Measurements from ENCODE around the gene FBXL19. TPM values are rescaled to one million over a fixed set of nuclear protein-coding genes. Genes with fewer than 3 reads are reported as not detected.
A peak's percentile ranks its signal among the peaks of the same experiment; 100 is the strongest.
"Not testable (repeated sequence)": the region's sequence is repeated elsewhere in the genome, so short reads cannot be mapped to it uniquely, and the experiment has no call there.

FBXL19 gene
- polyA plus RNA-seq (ENCODE audit: insufficient read length): 10.3 TPM

GRCh38 chr16:30923554-30924075 is at the start of gene FBXL19:
Gene FBXL19, plus strand, starts transcription at chr16:30923572. Its CDS starts 2,183 bp downstream, at chr16:30925755.
- DNase-seq: no peak

DNA sequence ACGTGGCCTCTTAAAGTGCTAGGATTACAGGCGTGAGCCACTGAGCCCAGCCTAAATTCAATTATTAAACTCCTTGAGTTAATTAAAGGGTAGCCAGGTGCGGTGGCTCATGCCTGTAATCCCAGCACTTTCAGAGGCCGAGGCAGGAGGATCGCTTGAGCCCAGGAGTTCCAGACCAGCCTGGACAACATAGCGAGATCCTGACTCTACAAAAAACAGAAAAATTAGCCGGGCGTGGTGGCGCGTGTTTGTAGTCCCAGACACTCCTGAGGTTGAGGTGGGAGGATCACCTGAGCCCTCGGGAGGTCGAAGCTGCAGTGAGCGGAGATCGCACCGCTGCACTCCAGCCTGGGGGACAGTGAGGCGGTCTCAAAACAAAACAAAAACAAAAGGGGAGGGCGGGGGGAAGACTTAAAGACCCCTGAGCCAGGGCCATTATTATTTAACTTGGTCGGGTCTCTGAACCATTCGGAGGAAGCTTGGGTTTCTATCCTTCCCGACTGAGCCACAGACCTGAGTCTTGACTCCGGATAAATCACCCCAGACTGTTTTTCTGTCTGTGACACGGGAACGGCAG is 49.0 kb upstream of the FBXL19 start:
- DNase-seq: no peak

DNA sequence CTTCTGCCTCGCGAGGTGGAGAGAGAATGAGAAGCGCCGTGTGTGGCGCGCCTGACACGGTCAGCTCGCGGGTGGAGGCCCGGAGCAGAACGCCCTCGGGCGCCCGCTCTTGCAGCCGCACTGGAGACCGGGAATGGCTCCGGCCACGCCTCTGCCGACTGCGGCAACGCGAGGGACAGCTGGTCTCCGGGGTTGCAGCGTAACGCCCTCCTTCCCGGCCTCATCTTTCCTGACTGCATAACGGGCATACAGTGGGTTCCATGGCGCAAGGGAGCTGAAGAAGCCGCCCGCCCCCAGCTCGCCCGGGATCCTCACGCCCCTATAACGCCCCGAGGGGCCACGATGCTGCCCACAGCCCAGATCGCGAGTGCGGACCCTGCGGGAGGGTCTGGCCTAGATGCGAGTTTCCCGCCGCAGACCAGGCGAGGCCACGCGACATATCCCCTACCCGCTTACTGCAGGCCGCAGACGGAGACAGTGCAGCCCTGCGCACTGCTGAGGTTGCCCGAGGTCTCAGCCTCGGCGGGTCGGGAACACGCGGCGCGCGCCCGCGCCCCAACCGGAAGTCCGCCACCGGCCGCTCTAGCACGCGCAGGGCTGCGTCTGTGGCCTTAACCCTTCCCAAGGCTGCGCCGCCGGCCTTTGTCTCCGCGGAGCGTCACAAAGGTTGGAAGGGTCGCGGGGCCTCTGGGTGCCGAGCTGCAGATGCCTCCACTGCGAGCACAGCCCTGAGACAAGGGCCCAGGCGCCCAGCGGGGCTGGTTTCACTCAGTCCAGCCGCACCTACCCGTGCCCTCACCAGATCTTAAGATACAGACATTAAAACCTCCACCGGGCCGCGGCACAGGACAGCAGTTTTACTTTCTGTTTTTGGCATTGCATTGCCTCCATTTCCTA is 48.3 kb upstream of the FBXL19 start:
- DNase-seq: peak; percentile 94

GRCh38 chr16:30875871-30876801 is 47.2 kb upstream of the FBXL19 start:
- DNase-seq: no peak

DNA sequence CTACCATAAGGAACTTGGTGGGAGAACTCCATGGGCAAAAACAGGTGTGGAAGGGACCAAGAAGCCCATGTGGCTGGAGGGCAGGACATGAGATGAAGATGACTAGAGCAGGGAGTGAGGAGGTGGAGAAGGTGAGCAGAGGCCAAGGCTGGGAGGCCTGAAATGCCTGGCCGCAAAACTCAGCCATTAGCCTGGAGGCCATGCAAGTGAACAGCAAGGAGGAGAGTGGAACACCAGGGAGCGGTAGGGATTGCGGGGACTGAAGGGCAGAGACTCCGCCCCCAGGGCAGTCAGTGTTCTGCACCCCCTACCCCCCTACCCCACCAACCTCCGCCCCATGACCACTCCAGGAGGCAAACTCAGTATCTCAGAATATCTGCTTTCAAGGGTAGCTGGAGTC is 46.5 kb upstream of the FBXL19 start:
- DNase-seq: no peak

GRCh38 chr16:30882429-30883310 is 40.7 kb upstream of the FBXL19 start:
- DNase-seq: no peak

GRCh38 chr16:30884760-30885159 is 38.6 kb upstream of the FBXL19 start:
- no peak for DNase-seq

DNA sequence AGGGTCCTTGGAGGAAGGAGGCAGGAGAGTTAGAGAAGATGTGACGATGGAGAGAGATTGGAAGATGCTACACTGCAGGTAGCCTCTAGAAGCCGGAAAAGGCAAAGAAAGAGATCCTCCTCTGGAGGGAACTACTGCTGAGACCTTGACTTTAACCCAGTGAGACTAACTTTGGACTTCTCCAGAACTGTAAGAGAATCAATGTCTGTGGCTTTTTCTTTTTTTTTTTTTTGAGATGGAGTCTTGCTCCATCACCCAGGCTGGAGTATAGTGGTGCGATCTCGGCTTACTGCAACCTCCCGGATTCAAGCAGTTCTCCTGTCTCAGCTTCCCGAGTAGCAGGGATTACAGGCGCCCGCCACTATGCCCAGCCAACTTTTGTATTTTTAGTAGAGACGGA is 38.2 kb upstream of the FBXL19 start:
- DNase-seq: no peak

GRCh38 chr16:30886145-30886544 is 37.2 kb upstream of the FBXL19 start:
- DNase-seq: no peak

DNA sequence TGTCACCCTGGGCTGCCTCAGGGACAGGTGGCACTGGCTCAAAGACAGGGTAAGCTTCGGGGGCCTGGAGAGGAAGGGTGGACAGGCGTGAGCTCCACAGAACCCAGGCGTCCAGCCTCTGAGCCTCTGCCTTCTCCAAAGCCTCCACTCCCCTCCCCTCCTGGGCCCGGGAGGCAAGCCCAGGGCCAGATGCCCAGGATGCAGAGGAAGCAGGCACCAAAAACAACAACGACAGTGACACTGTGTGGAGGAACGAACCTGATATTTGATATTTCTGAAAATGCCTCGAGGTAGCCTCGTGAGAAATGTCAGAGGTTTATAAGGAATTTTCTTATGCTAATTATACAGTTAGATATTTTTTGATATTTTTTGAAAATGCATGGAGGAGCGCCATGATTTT is 35.4 kb upstream of the FBXL19 start:
- DNase-seq: no peak

- no peak for DNase-seq
These were observed 34.4 kb upstream of the FBXL19 start for GRCh38 chr16:30888856-30889499.

DNA sequence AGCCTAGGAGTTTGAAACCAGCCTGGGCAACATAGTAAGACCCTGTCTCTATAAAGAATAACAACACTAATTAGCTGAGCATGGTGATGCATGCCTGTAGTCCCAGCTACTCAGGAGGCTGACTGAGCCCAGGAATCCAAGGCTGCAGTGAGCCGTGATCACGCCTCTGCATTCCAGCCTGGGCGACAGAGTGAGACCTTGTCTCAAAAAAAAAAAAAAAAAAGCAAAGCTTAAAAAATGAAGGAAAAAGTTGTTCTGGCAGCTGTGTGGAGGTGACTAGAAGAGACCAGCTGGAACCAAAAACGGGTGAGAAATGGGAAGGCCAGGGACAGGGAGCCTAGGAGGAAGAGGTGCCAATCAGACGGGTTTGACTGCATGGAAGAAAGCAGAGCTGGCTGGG is 33.7 kb upstream of the FBXL19 start:
- DNase-seq: no peak

GRCh38 chr16:30891043-30891823 is 32.1 kb upstream of the FBXL19 start:
- DNase-seq: not testable (repeated sequence)

- no peak for DNase-seq
These were observed 30.5 kb upstream of the FBXL19 start for GRCh38 chr16:30892670-30893416.

DNA sequence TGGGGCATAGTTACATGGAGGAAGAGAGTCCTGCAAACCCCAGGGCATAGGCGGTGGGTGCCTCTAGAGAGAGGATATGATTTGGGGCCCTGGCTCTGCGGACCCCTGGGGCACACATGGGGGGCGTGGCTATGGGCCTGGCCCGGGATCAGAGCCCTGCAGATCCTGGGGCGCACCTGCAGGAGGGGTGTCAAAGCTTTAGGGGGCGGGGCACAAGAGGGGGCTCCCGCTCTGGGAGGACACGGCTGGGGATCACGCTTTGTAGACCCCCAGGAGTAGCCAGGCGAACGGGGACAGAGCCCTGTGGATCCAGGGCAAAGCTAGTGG is 30.0 kb upstream of the FBXL19 start:
- DNase-seq: no peak

GRCh38 chr16:30893744-30894539 is 29.4 kb upstream of the FBXL19 start, which contains the start of gene BCL7C:
Gene BCL7C, minus strand, starts transcription at chr16:30894077. Its CDS starts 133 bp downstream, at chr16:30893944.
- DNase-seq: peak; percentile 89

- DNase-seq: no peak
These were observed 28.6 kb upstream of the FBXL19 start for GRCh38 chr16:30894540-30895368.

Measured in hindlimb muscle (tissue), 1 donor.